Measurements from ENCODE around the gene CFLAR.
"Not testable (repeated sequence)": the region's sequence is repeated elsewhere in the genome, so short reads cannot be mapped to it uniquely, and the experiment has no call there.

CFLAR gene

GRCh38 chr2:201118121-201118960 is 2.4 kb downstream of the CFLAR start:
- DNase-seq (ENCODE audit: insufficient read length, low spot score) (peak; percentile 69), FAIRE-seq (no peak)

- DNase-seq (ENCODE audit: insufficient read length, low spot score), result peak; percentile 45
- no peak for FAIRE-seq
Observed at GRCh38 chr2:201118961-201119854, 3.2 kb downstream of the CFLAR start.

GRCh38 chr2:201122276-201122675 is 6.3 kb downstream of the CFLAR start:
- no peak for DNase-seq (ENCODE audit: insufficient read length, low spot score)
- no peak for FAIRE-seq

GRCh38 chr2:201126308-201127151 is 10.6 kb downstream of the CFLAR start:
- DNase-seq (ENCODE audit: insufficient read length, low spot score) (no peak), FAIRE-seq (no peak)

GRCh38 chr2:201127152-201127511 is 11.2 kb downstream of the CFLAR start:
- DNase-seq (ENCODE audit: insufficient read length, low spot score) (no peak), FAIRE-seq (no peak)

- DNase-seq (ENCODE audit: insufficient read length, low spot score), result no peak
- FAIRE-seq, result no peak
Observed at GRCh38 chr2:201127570-201127969, 11.6 kb downstream of the CFLAR start.

GRCh38 chr2:201128033-201128432 is 12.1 kb downstream of the CFLAR start:
- FAIRE-seq (no peak), DNase-seq (ENCODE audit: insufficient read length, low spot score) (no peak)

GRCh38 chr2:201128933-201129505 is 13.1 kb downstream of the CFLAR start:
- FAIRE-seq, result no peak
- DNase-seq (ENCODE audit: insufficient read length, low spot score), result no peak

GRCh38 chr2:201130524-201131186 is 14.7 kb downstream of the CFLAR start:
- FAIRE-seq, result no peak
- no peak for DNase-seq (ENCODE audit: insufficient read length, low spot score)

GRCh38 chr2:201132518-201132917 is 16.6 kb downstream of the CFLAR start:
- FAIRE-seq (no peak), DNase-seq (ENCODE audit: insufficient read length, low spot score) (no peak)

- FAIRE-seq (no peak), DNase-seq (ENCODE audit: insufficient read length, low spot score) (no peak)
Observed at GRCh38 chr2:201135386-201135785, 19.4 kb downstream of the CFLAR start.

GRCh38 chr2:201136889-201137321 is 20.9 kb downstream of the CFLAR start:
- DNase-seq (ENCODE audit: insufficient read length, low spot score), result no peak
- FAIRE-seq, result no peak

GRCh38 chr2:201137505-201138400 is 21.8 kb downstream of the CFLAR start:
- DNase-seq (ENCODE audit: insufficient read length, low spot score) (no peak), FAIRE-seq (no peak)

GRCh38 chr2:201138401-201138970 is 22.5 kb downstream of the CFLAR start:
- FAIRE-seq (no peak), DNase-seq (ENCODE audit: insufficient read length, low spot score) (no peak)

GRCh38 chr2:201138986-201139781 is 23.2 kb downstream of the CFLAR start:
- DNase-seq (ENCODE audit: insufficient read length, low spot score); FAIRE-seq: not testable (repeated sequence)

GRCh38 chr2:201139836-201140604 is 24.1 kb downstream of the CFLAR start:
- no peak for DNase-seq (ENCODE audit: insufficient read length, low spot score)
- FAIRE-seq, result no peak
